Thyroid gland (tissue), 4 donors: Measurements from ENCODE around the gene CNOT1. TPM values are rescaled to one million over a fixed set of nuclear protein-coding genes. Genes with fewer than 3 reads are reported as not detected.
A peak's percentile ranks its signal among the peaks of the same experiment; 100 is the strongest.

Source experiments
- DNase-seq, 2 donors: peaks; one replicate each; pipeline ENCODE4 v3.0.0-alpha.2; 2019
- H3K27ac ChIP-seq, 3 donors: fragments of 200-600 bp; sonication (generic); 1 replicate in 2 of 3; 2 replicates in 1 of 3; pipeline ENCODE4 v1.5.1; 2016 to 2019; ENCODE audit warnings: mild to moderate bottlenecking in 1 of 3, moderate library complexity in 1 of 3
- H3K27me3 ChIP-seq: fragments of 200-600 bp; sonication (generic); one replicate; pipeline ENCODE4 v1.5.1; 2019
- H3K36me3 ChIP-seq, 2 donors: fragments of 200-600 bp; sonication (generic); one replicate each; pipeline ENCODE4 v1.5.1; 2016 to 2019
- H3K4me1 ChIP-seq, 2 donors: fragments of 200-600 bp; sonication (generic); one replicate each; pipeline ENCODE4 v1.5.1; 2017 to 2019
- H3K4me3 ChIP-seq, 3 donors: fragments of 200-600 bp; sonication (generic); replicated peaks in 1 of 3; 1 replicate in 2 of 3; 2 replicates in 1 of 3; pipeline ENCODE4 v1.5.1; 2016; ENCODE audit warnings: mild to moderate bottlenecking in 1 of 3
- H3K9me3 ChIP-seq: fragments of 200-600 bp; sonication (generic); one replicate; pipeline ENCODE4 v1.5.1; 2017
- POLR2A ChIP-seq, 2 donors: fragments of 450-650 bp; IDR thresholded peaks; one replicate each; pipeline ENCODE4 v1.6.1; 2017; ENCODE audit warnings: antibody characterized with exemption in 2 of 2, mild to moderate bottlenecking in 2 of 2, moderate library complexity in 1 of 2
- WGBS, 2 donors: methylation state at CpG; one replicate each; pipeline ENCODE4 v1.1.5; 2017; 5-methylcytosine and 5-hydroxymethylcytosine counted together
- intact Hi-C: fragments of 100-400 bp; cut with DNase I; formaldehyde crosslinking; loops from one replicate; pipeline ENCODE4 v1.15.1; 2023
- small RNA-seq: library from RNA; depleted of rRNA; stranded (forward); fragments of <200 nt; gene quantifications from one replicate; pipeline ENCODE3, GENCODE V24; 2016
- total RNA-seq, 4 donors: library from RNA; depleted of rRNA; stranded (reverse); fragments of >200 nt; gene quantifications; one replicate each; pipeline ENCODE4 v1.2.3, GENCODE V29; 2016

CNOT1 gene
- total RNA-seq, 4 donors from 2014 or later, result 109 to 150 (median 133) TPM

DNA sequence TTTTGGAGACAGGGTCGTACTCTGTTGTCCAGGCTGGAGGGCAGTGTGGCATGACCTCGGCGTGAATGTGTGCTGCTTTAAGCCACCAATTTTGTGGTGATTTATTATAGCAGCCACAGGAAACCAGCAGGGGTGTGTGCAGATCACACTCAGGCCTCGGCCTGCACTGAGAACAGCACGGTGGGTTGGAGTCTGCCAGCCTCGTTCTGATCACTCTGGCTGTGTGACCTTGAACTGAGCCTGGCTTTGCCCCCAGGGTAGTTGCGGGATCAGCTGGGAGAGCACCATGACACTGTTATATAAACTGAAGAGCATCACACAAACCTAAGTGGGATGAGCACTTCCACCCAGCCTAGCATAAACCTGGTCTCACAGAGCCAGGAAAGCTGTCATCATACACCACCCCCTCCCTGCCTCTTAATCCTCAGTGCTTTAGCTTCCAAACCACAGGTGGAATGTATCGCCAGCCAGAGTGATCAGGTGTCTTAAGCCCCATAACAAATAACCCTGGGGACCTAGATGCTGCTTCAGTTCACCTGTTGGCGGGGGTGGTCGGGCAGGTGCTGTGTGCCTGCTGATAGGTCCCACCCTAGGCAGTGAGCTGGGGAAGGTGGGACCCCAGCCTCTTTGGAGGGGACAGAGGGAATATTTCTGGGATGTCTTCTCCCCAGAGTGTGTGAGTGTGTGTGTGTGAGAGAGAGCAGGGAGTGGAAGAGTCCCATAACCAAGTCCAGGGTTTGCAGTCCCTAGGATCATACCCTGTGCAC, 158.2 kb downstream of the CNOT1 start:
- intact Hi-C loops, result no loop called here
- TF ChIP-seq POLR2A (IDR thresholded peaks at IDR 0.05), result no peak
- H3K9me3 ChIP-seq, result no peaks in the 10 kb centered on the region
- 49 to 63% methylated on average over 9 to 10 of the region's 10 CpGs for WGBS, 2 donors
- H3K4me3 ChIP-seq, result no peak overlapping the region
- no peaks in the 10 kb centered on the region for H3K36me3 ChIP-seq
- no peak for DNase-seq
- H3K27me3 ChIP-seq, result no peaks in the 10 kb centered on the region
- no peaks in the 10 kb centered on the region for H3K4me1 ChIP-seq
- no peak overlapping the region for H3K27ac ChIP-seq

Small RNA genes lying within 50 kb of the gene (small RNA-seq; reads per million reads assigned to genes)
- gene RNU6-103P, result not detected
- 407 reads per million, percentile 98 among the genes with 10 or more reads in this experiment for gene SNORA46
- gene SNORA50A, result not detected

Other genes starting within 250 kb of the CNOT1 start
- 1 to 10 TPM; 1.5 to 5.8 (median 3.4) TPM for gene GINS3, start 237.4 kb downstream of the CNOT1 start, total RNA-seq
- 10 to 100 TPM in 2 of 4 donors, 1 to 10 TPM in 2; 3.3 to 12.9 (median 9.3) TPM for gene NDRG4, start 129.7 kb downstream of the CNOT1 start, total RNA-seq
- gene SETD6, start 114.3 kb downstream of the CNOT1 start, total RNA-seq, result 10 to 100 TPM; 37.3 to 59.2 (median 44.4) TPM
- 10 to 100 TPM; 17.2 to 33.8 (median 30.1) TPM for gene SLC38A7, start 54.9 kb upstream of the CNOT1 start, total RNA-seq
- 100 to 1,000 TPM in 2 of 4 donors, 10 to 100 TPM in 2; 65.4 to 129 (median 93.4) TPM for gene GOT2, start 104.5 kb upstream of the CNOT1 start, total RNA-seq